NCI-H2029 treated with DMSO at 0.1 percent for 48 hours (cell line): ENCODE measurements around the gene MSANTD7.
"Not testable (repeated sequence)": the region's sequence is repeated elsewhere in the genome, so short reads cannot be mapped to it uniquely, and the experiment has no call there.

Experiments
- DNase-seq: peaks from one replicate; lab custom pipeline; 2025; lab: John Stamatoyannopoulos, UW

Gene MSANTD7

DNA sequence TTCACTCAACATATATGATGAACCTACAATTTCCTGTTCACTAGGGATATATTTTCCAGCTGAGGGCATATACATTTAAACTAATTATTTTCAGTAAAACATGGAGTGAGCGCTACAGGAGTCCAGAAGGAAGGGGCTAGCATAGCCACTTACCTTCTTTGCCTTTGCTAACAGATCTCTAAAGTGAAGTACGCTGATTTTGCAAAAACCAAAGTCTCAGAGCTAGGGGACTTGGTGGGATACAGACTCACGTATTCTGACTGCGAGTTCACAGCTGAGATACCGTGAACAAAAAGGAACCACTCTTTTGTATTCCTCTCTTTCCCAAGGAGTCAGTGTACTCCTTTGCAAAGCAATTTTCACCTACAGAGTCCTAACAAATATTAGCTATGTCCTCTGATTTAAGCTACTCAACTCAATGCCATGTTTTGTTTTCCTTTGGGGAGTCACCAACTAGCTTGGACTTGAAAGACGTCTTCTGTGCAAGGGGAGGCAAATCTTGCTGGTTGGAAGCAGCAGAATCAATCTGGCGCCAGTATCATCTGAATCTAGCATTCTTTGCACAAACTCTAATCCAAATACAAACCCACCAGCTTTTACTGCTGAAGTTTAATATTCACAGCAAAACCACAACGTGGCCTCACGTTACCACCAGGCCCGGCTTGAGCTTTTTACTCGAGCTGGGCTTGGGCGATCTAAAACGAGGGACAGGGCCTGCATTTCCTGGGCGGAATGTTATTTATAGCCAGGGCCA, 926 bp upstream of the MSANTD7 start:
- DNase-seq = no peak

GRCh38 chr10:14838582-14839304, 637 bp downstream of the MSANTD7 start:
- DNase-seq = no peak

DNA sequence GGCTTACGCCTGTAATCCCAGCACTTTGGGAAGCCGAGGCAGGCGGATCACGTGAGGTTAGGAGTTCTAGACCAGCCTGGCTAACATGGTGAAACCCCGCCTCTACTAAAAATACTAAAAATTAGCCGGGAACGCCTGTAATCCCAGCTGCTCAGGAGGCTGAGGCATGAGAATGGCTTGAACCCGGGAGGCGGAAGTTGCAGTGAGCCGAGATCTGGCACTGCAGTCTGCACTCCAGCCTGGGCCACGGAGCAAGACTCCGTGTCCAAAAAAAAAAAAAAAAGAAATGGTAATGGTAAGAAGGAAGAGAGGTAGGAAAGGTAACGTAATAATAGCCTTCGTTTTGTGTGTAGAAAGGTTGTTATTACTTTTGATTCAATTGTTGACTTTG, 1.2 kb downstream of the MSANTD7 start:
- DNase-seq = no peak

DNA sequence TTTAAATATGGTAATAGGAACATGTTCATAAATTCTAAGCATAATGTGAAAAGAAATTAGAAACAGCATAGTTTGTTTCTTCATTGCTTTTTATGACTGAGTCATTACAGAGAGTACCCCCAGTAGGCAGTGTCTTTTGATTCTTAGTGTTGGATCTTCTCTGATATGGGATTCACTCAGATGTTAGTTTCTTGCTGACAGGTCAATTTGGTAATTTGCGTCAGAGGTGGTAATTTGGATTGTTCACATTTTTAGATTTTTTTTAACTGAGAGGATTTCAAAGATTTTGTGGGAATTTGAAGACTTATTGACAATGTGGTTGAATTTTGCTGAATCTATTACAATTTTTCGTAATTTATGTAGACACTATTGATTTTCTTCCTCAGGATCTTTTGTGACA, 2.1 kb downstream of the MSANTD7 start:
- DNase-seq = no peak

- no peak for DNase-seq
Observed at GRCh38 chr10:14843327-14843988, 5.4 kb downstream of the MSANTD7 start.

DNA sequence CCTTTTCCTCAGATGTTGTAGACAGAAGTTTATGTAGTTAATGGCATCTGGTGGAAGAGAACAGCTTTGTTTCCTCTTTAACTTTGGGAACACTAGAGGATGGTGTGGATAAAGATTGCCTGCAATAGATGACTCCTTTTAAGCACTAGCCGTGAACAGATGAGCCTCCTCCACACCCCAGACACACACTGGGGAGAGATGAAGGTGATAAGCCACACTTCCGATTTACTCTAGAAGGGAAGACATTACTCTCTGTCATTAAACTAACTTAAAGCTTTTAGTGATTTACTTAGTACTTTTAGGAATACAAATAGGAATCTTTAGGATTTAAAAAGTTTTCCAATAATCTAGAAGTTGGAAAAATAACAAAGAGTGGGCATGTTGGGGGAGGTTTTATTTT, 6.8 kb downstream of the MSANTD7 start:
- no peak for DNase-seq

DNA sequence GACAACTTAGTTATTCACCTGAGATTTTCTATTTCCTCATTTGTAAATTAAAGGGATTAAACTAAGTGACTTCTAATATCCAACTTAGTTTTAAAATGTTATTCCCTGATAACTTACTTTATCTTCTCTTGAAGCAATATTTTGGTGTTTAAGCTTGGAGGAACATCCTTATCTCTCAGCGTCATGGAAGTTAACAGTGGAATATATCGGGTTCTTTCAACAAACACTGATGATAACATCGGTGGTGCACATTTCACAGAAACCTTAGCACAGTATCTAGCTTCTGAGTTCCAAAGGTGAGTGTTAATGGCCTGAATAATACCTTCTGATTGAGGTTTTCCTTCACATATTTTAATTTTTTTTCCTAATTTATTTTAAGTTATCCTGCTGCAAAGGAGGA, 14.1 kb downstream of the MSANTD7 start:
- DNase-seq = no peak

GRCh38 chr10:14855453-14855852, 17.3 kb downstream of the MSANTD7 start:
- no peak for DNase-seq

DNA sequence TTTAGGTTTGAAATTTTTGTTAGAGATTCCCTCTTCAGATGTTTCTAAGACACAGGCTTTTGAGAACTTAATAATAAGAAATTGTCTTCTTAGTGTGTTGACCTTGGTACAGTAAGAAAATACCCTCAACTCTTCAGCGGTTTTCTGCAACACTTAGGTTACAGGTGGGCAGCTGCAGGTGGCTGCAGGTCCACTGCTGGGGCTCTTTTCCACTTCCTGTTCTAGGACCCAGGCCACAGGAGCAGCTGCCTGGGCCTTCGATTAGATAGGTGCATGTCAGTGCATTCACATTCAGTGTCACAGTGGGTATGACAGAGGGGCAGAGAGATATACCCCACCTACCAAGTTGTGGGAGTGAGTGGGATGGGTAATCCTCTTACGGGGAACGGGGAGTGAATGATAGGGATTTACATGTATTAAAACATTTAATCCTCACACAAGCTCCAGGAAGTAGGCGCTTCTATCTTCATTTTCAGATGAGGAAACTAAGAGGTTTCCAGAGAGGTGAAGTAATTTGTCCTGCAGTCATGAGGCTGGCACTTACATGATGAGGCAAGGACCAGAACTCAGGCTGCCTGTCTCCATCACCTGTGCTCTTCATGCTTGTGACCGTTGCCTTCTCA, 20.3 kb downstream of the MSANTD7 start:
- no peak for DNase-seq

- no peak for DNase-seq
Observed at GRCh38 chr10:14859043-14859442, 20.9 kb downstream of the MSANTD7 start.

GRCh38 chr10:14859775-14860174, 21.7 kb downstream of the MSANTD7 start:
- no peak for DNase-seq

GRCh38 chr10:14860791-14861190, 22.7 kb downstream of the MSANTD7 start:
- no peak for DNase-seq

DNA sequence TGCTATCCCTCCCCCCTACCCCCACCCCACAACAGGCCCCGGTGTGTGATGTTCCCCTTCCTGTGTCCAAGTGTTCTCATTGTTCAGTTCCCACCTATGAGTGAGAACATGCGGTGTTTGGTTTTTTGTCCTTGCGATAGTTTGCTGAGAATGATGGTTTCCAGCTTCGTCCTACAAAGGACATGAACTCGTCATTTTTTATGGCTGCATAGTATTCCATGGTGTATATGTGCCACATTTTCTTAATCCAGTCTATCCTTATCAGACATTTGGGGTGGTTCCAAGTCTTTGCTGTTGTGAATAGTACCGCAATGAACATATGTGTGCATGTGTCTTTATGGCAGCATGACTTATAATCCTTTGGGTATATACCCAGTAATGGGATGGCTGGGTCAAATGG, 26.4 kb downstream of the MSANTD7 start:
- DNase-seq = not testable (repeated sequence)

DNA sequence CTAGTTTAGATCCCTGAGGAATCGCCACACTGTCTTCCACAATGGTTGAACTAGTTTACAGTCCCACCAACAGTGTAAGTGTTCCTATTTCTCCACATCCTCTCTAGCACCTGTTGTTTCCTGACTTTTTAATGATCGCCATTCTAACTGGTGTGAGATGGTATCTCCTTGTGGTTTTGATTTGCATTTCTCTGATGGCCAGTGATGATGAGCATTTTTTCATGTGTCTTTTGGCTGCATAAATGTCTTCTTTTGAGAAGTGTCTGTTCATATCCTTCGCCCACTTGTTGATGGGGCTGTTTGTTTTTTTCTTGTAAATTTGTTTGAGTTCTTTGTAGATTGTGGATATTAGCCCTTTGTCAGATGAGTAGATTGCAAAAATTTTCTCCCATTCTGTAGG, 26.8 kb downstream of the MSANTD7 start:
- DNase-seq = not testable (repeated sequence)

DNA sequence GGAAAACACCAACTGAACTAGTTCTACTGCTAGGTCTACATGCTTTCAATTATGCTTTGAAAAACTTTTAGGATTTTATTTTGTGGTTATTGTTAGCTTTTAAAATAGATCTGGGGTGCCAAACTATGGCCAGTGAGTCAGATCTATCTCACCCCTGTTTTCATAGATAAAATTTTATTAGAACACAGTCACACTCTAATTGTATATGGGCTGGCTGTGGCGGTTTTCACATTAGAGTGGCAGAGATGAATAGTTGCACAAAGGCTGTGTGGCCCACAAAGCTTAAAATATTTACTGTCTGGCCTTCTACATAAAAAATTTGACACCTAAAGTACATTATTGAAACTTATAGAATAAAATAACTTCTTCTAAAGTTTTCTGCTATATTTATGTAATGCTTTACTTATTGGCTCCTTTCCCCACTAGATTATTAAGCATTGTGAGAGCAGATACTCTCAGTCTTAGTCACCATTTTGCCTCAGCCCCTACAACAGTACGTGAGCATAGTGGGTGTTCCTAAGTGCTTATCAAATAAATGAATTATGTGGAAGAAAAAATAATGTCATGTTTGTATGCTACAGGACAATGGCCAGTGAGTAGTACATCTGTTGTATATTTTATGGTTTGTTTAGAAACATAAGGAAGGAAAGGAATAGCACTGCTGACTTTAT, 35.1 kb downstream of the MSANTD7 start:
- DNase-seq = no peak

GRCh38 chr10:14875941-14876340, 37.8 kb downstream of the MSANTD7 start:
- no peak for DNase-seq

- no peak for DNase-seq
Observed at GRCh38 chr10:14876764-14877163, 38.7 kb downstream of the MSANTD7 start.

GRCh38 chr10:14878266-14879123, 40.4 kb downstream of the MSANTD7 start, which contains the start of gene SUV39H2:
TSS of gene SUV39H2 (plus strand) at chr10:14878866. CDS start at chr10:14878889, 23 bp downstream.
- peak; percentile 24 for DNase-seq

DNA sequence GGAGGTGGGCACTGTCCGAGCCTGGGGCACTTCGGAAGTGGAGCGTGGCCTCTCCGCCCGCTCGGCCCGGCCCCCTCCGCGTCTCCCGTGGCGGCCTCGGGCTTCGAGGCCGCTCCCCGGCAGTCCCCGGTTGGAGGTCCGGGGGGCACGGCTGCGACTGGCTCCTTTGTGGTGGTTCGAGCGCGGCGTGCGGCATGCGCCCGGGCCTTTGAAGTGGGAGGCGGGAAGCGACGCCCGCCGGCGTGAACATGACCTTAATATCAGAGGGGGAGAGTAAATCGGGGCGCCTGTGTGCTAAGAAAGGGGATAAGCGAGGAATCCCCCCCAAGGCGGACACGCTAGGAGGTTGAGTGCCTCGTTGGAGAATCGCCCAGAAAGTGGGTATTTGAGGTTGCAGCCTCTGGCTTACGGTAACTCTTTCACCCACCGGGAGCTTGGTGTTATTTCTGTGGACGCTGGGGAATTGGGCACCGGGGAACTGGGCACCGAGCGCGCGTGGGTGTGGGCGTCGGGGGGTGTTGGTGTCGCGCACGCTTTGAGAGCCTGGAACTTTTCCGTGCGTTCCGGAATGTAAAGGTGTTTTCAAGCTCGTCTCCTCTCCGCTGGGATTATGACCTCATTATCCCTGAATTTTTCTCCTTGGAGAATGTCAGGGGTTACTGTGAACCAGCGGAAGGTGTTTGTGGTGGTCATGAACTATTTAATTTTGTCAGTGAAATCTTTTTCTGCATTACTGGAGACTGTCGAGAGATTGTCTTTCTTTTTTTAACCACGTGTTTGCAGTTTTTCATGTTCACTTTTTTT, 41.2 kb downstream of the MSANTD7 start:
- no peak for DNase-seq

GRCh38 chr10:14879928-14880193, 41.8 kb downstream of the MSANTD7 start:
- DNase-seq = no peak
